Activated CD4-positive, alpha-beta memory T cell treated with anti-CD3 and anti-CD28 coated beads for 36 hours (primary cell): Measurements from ENCODE around the gene ADARB2. TPM values are rescaled to one million over a fixed set of nuclear protein-coding genes. Genes with fewer than 3 reads are reported as not detected.
"Not testable (repeated sequence)": the region's sequence is repeated elsewhere in the genome, so short reads cannot be mapped to it uniquely, and the experiment has no call there.

Source experiments
- CTCF ChIA-PET: fragments of 350-600 bp; sonication (Branson Sonifier 250); formaldehyde crosslinking; loops from one replicate; lab custom pipeline; 2021; ENCODE audit warnings: antibody characterized with exemption, inconsistent platforms; lab: Charles Lee
- POLR2A ChIA-PET: fragments of 350-600 bp; sonication (Branson Sonifier 250); formaldehyde crosslinking; loops from one replicate; lab custom pipeline; 2021; ENCODE audit warnings: antibody characterized with exemption; lab: Charles Lee
- DNase-seq: peaks from one replicate; pipeline ENCODE4 v3.0.0-alpha.2; 2020
- H3K27ac Mint-ChIP-seq: one replicate; pipeline ENCODE4 v1.8.0; 2021; ENCODE audit warnings: mixed read lengths
- H3K27me3 Mint-ChIP-seq: one replicate; pipeline ENCODE4 v1.8.0; 2021; ENCODE audit warnings: mixed read lengths
- H3K36me3 Mint-ChIP-seq: one replicate; pipeline ENCODE4 v1.8.0; 2021; ENCODE audit warnings: mixed read lengths
- H3K4me1 Mint-ChIP-seq: one replicate; pipeline ENCODE4 v1.8.0; 2021; ENCODE audit warnings: low read depth, mixed read lengths
- H3K4me3 Mint-ChIP-seq: one replicate; pipeline ENCODE4 v1.8.0; 2021; ENCODE audit warnings: mild to moderate bottlenecking, mixed read lengths
- H3K9me3 Mint-ChIP-seq: one replicate; pipeline ENCODE4 v1.8.0; 2021; ENCODE audit warnings: mixed read lengths
- intact Hi-C: fragments of 100-400 bp; cut with micrococcal nuclease; formaldehyde crosslinking; loops from one replicate; pipeline ENCODE4 v1.15.1; 2023
- total RNA-seq, 2 experiments: library from RNA; stranded (reverse); gene quantifications; one replicate each; pipeline ENCODE4 v1.2.3, GENCODE V29; 2021

Gene ADARB2
- total RNA-seq, result 1 to 10 TPM; 2.2 TPM

GRCh38 chr10:1737222-1738061 is at the start of gene ADARB2:
Gene ADARB2 (minus strand): TSS chr10:1737525.
- H3K4me1 Mint-ChIP-seq, result peaks cover 6% of the 10 kb centered on the region
- no peak within 1 kb of the TSS for H3K27ac Mint-ChIP-seq
- H3K36me3 Mint-ChIP-seq, result no peaks in the 10 kb centered on the region
- no peaks in the 10 kb centered on the region for H3K9me3 Mint-ChIP-seq
- peak; percentile 22 for DNase-seq
- POLR2A ChIA-PET, result no interaction called here
- intact Hi-C loops, result no loop called here
- H3K4me3 Mint-ChIP-seq, result no peak within 1 kb of the TSS
- peaks cover 66% of the 10 kb centered on the region for H3K27me3 Mint-ChIP-seq
- CTCF ChIA-PET, result no interaction called here

DNA sequence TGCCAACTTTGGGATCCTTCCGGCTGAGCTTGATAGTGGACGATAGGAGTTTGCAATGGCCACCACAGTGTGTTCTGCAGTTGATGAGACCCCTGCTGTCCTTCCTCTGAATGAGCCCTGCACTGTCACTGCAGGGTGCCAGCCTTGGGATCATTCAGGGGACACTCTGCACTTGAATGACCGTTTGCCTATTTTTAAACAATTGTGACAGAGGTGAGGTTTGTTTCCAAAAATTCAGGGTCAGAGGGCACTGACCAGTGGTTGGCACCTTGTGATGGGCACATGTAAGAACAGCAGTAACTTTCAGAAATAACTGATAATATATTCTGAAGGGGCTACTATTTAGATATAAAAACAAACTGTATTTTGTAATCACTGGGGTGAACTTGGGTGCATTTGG is 48.5 kb upstream of the ADARB2 start:
- no peak overlapping the region for H3K4me3 Mint-ChIP-seq
- peaks cover 2% of the 10 kb centered on the region for H3K27me3 Mint-ChIP-seq
- no peak overlapping the region for H3K27ac Mint-ChIP-seq
- CTCF ChIA-PET, result no interaction called here
- no peaks in the 10 kb centered on the region for H3K4me1 Mint-ChIP-seq
- no peaks in the 10 kb centered on the region for H3K36me3 Mint-ChIP-seq
- DNase-seq, result no peak
- POLR2A ChIA-PET, result no interaction called here
- peaks cover 2% of the 10 kb centered on the region for H3K9me3 Mint-ChIP-seq
- intact Hi-C loops, result no loop called here

DNA sequence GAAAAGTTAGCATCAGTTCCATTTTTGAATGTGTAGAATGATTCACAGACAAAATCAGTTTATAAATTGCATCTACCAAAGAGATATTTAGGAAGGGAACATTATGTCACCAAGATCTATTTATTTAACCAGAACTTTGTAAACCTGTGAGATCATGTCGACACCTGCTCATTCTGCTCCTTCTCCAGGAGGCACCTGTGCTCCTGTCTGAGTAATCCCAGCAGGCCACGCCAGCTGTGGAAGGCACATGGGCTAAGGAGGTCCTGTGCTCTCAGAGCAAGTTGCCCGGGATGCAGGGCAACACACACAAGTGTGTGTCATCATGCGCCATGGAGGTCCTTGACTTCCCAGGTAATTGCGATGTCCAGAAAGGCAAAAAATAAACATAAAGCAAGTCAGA is 45.5 kb upstream of the ADARB2 start:
- Mint-ChIP-seq H3K4me3 (no peak overlapping the region), H3K27me3 (no peaks in the 10 kb centered on the region), H3K36me3 (no peaks in the 10 kb centered on the region), H3K4me1 (no peaks in the 10 kb centered on the region), H3K9me3 (peaks cover 2% of the 10 kb centered on the region), H3K27ac (no peak overlapping the region)
- intact Hi-C loops, result no loop called here
- POLR2A ChIA-PET, result no interaction called here
- DNase-seq, result no peak
- CTCF ChIA-PET, result no interaction called here

GRCh38 chr10:1779796-1780195 is 42.5 kb upstream of the ADARB2 start:
- POLR2A ChIA-PET, result no interaction called here
- H3K4me1 Mint-ChIP-seq, result no peaks in the 10 kb centered on the region
- CTCF ChIA-PET, result no interaction called here
- intact Hi-C loops, result no loop called here
- H3K36me3 Mint-ChIP-seq, result no peaks in the 10 kb centered on the region
- no peak overlapping the region for H3K4me3 Mint-ChIP-seq
- no peak for DNase-seq
- no peaks in the 10 kb centered on the region for H3K27me3 Mint-ChIP-seq
- peaks cover 2% of the 10 kb centered on the region for H3K9me3 Mint-ChIP-seq
- no peak overlapping the region for H3K27ac Mint-ChIP-seq

DNA sequence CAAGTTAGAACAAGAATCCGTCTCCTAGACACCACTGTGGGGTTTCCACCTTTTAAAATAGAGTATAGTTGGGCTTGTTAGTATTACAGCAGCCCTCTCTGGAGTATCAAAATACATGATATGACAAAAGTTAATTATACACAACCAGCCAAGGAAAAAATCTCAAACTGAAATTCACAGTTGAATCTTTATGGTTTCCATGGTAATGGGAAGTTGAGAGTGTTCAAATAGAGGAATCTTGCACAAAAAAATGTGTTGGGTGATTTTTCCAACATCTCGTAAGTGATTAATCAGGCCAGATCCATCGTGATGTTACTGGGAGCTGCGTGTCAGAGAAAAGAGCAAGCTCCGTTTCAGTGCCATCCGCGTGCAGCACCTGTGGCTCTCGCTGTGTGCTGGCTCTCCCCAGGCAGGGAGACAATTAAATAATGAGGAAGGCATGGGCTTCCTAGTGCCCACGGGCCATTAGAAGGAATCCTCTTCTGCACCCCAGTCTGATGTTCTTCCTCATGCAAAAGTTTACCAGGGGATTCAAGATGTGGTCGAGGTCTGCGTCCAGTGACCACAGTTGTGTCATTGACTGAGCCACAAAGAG is 41.1 kb upstream of the ADARB2 start:
- H3K9me3 Mint-ChIP-seq, result peaks cover 2% of the 10 kb centered on the region

DNA sequence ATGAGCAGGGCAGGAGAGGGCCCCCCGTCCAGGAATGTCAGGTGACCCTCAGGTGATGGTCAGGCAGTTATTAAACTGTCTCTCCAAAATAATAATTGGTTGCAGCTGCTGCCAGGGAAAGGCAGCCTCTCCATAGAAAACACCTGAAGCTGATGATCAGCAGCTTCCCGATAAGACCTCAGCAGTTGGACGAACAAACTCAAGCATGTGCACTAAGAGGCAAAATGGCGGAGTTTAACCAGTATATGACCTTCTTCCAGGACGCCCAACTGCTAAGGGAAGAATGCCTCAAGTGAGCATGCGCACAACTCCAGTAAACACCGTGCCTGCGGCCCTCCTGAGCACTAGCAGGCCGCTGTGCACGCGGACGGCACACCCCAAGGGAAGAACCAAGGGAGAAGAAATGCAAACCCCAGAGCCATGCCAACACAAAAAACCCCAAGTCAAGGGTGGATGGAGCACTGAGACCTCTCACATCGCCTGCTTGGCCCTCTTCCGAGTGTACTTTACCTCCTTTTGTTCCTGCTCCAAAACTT is 38.9 kb upstream of the ADARB2 start:
- Mint-ChIP-seq H3K9me3 (no peaks in the 10 kb centered on the region), H3K4me3 (no peak overlapping the region), H3K4me1 (no peaks in the 10 kb centered on the region), H3K27me3 (no peaks in the 10 kb centered on the region), H3K36me3 (no peaks in the 10 kb centered on the region), H3K27ac (no peak overlapping the region)
- intact Hi-C loops, result no loop called here
- ChIA-PET POLR2A (no interaction called here), CTCF (no interaction called here)
- no peak for DNase-seq

More for the DNA sequence above, 41.1 kb upstream of the ADARB2 start:
- ChIA-PET POLR2A (no interaction called here), CTCF (no interaction called here)
- no peak overlapping the region for H3K27ac Mint-ChIP-seq
- H3K4me3 Mint-ChIP-seq, result no peak overlapping the region
- no peaks in the 10 kb centered on the region for H3K4me1 Mint-ChIP-seq
- no peaks in the 10 kb centered on the region for H3K36me3 Mint-ChIP-seq
- no peaks in the 10 kb centered on the region for H3K27me3 Mint-ChIP-seq
- intact Hi-C loops, result no loop called here
- no peak for DNase-seq

DNA sequence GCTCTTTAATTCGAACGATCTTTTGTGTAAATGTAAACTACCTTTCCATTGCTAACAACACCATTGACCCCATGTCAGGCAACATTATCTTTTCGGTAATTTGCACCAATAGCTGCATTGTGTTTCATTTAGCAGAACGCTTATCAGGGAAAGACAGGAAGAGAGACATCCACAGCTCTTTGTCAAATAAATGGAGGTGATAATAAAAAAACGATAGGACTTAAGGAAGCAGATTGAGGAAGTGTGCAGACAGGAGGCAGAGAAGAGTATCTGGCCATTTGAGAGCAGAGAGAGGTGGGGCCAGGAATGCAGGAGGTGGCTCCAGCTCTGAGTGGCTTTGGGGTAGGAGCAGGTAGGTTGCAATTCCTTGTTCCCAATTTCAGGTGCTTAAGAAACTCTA is 37.5 kb upstream of the ADARB2 start:
- H3K4me1 Mint-ChIP-seq, result no peaks in the 10 kb centered on the region
- no peak overlapping the region for H3K27ac Mint-ChIP-seq
- no peak overlapping the region for H3K4me3 Mint-ChIP-seq
- no peaks in the 10 kb centered on the region for H3K9me3 Mint-ChIP-seq
- no peak for DNase-seq
- CTCF ChIA-PET, result no interaction called here
- intact Hi-C loops, result no loop called here
- H3K36me3 Mint-ChIP-seq, result no peaks in the 10 kb centered on the region
- no peaks in the 10 kb centered on the region for H3K27me3 Mint-ChIP-seq
- POLR2A ChIA-PET, result no interaction called here

DNA sequence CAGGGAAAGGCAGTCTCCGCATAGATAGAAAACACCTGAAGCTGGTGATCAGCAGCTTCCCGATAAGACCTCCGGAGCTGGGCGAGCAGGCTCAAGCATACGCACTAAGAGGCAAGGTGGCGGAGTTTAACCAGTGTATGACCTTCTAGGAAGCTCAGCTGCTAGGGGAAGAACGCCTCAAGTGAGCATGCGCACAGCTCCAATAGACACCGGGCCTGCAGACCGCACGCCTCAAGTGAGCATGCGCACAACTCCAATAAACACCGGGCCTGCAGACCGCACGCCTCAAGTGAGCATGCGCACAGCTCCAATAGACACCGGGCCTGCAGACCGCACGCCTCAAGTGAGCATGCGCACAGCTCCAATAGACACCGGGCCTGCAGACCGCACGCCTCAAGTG is 35.9 kb upstream of the ADARB2 start:
- intact Hi-C loops, H3K4me1 Mint-ChIP-seq, H3K27me3 Mint-ChIP-seq, H3K9me3 Mint-ChIP-seq, H3K36me3 Mint-ChIP-seq, POLR2A ChIA-PET, H3K4me3 Mint-ChIP-seq, H3K27ac Mint-ChIP-seq, CTCF ChIA-PET, DNase-seq: not testable (repeated sequence)

- no peaks in the 10 kb centered on the region for H3K9me3 Mint-ChIP-seq
- ChIA-PET POLR2A (no interaction called here), CTCF (no interaction called here)
- DNase-seq, result no peak
- intact Hi-C loops, result no loop called here
- H3K4me3 Mint-ChIP-seq, result no peak overlapping the region
- no peaks in the 10 kb centered on the region for H3K36me3 Mint-ChIP-seq
- H3K4me1 Mint-ChIP-seq, result no peaks in the 10 kb centered on the region
- no peaks in the 10 kb centered on the region for H3K27me3 Mint-ChIP-seq
- H3K27ac Mint-ChIP-seq, result no peak overlapping the region
Observed at GRCh38 chr10:1766049-1766448, 28.7 kb upstream of the ADARB2 start.

DNA sequence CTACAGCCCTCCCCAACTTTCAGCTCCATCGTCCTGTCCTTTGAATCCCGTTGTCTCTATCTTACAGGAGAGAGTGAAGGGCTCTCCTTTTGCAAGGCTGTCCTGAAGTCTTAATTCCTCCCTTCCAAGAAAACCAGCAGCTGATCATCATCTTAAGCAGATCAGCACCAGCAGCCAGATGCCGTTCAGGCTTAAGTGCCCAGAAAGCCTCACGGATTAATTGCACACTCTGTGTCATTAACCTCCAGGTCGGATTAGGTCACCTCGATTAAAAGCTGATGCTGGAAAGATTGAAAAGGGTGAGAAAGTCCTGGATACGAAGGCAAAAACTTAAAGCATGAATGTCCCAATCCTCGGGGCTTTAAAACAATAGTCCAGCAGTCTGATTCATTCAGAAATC is 24.8 kb upstream of the ADARB2 start:
- intact Hi-C loops, result no loop called here
- H3K4me3 Mint-ChIP-seq, result no peak overlapping the region
- POLR2A ChIA-PET, result no interaction called here
- H3K27ac Mint-ChIP-seq, result no peak overlapping the region
- H3K36me3 Mint-ChIP-seq, result no peaks in the 10 kb centered on the region
- no peaks in the 10 kb centered on the region for H3K4me1 Mint-ChIP-seq
- no peak for DNase-seq
- CTCF ChIA-PET, result no interaction called here
- H3K9me3 Mint-ChIP-seq, result peaks cover 15% of the 10 kb centered on the region
- H3K27me3 Mint-ChIP-seq, result no peaks in the 10 kb centered on the region

GRCh38 chr10:1754506-1755153 is 17.3 kb upstream of the ADARB2 start:
- no peak for DNase-seq

GRCh38 chr10:1752153-1752552 is 14.8 kb upstream of the ADARB2 start:
- intact Hi-C loops, result no loop called here
- ChIA-PET CTCF (no interaction called here), POLR2A (no interaction called here)
- Mint-ChIP-seq H3K4me3 (no peak overlapping the region), H3K36me3 (no peaks in the 10 kb centered on the region), H3K27me3 (peaks cover 12% of the 10 kb centered on the region), H3K4me1 (no peaks in the 10 kb centered on the region), H3K9me3 (peaks cover 23% of the 10 kb centered on the region), H3K27ac (no peak overlapping the region)
- DNase-seq, result no peak

More at GRCh38 chr10:1754506-1755153, 17.3 kb upstream of the ADARB2 start:
- Mint-ChIP-seq H3K9me3 (peaks cover 26% of the 10 kb centered on the region), H3K27me3 (peaks cover 12% of the 10 kb centered on the region), H3K4me1 (no peaks in the 10 kb centered on the region), H3K27ac (no peak overlapping the region), H3K4me3 (no peak overlapping the region), H3K36me3 (no peaks in the 10 kb centered on the region)
- ChIA-PET CTCF (no interaction called here), POLR2A (no interaction called here)
- intact Hi-C loops, result no loop called here
